Measurements from ENCODE around the gene PTPN3. TPM values are rescaled to one million over a fixed set of nuclear protein-coding genes. Genes with fewer than 3 reads are reported as not detected.

PTPN3 gene
- 2.3 and 3.5 TPM in 2 replicates for total RNA-seq

DNA sequence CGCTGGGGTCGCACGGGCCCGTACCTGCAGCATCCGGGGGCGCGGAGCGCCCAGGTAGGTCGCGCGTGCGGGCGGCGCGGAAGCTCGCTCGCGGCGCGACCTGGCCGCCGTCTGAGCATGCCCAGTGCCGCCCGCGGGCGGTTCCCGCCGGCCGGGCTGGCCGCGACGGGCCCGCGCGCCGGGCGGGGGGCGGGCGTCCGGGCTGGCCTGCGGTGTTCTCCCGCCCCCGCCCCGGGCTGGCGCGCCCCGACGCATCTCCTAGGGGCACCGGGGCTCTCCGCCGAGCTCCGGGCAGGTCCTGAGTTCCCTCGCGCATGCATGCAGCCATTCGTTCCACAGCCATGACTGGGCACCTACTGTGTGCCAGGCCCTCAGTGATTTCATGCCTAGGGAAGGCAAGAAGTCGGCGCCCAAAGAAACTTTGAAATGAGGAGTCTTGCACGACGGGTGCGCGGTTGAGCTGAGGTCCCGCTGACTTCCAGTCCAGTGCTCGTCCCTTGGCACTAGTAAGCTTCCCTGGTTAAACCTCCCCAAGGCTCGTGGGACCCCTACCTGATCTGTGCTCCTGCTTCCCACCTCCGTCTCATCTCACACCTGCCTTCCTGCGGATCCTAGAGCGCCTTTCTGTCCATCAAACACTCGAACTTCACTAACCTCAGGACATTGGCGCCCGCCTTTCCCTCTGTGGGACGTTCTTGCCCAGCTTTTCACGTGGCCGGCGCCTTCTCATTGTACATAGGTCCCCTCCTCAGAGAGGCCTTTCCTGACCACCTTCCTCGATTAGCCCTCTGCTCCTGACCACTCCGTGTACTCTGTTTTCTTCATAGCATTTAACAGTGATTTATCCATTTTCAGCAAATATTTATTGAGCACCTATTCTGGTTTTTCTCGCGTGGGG lies at the start of gene PTPN3:
PTPN3 (minus strand) TSS at position 113 of the 898 bp plus-strand sequence. CDS start 34,873 bp downstream, outside the sequence.

Other genes with a start within 250 kb of the PTPN3 start
- 2.3 and 3.3 TPM in 2 replicates for gene EPB41L4B, start 177.2 kb downstream of the PTPN3 start, total RNA-seq

All from regular cardiac myocyte (primary cell).